Measurements from ENCODE around the gene TRIOBP.

- TF ChIP-seq POLR2A (IDR thresholded peaks at IDR 0.05) (no peak), CTCF (IDR thresholded peaks at IDR 0.05) (no peak)
These were observed 14.6 kb downstream of the TRIOBP start for GRCh38 chr22:37711490-37711889.
